ENCODE measurements around the gene CDH4. TPM values are rescaled to one million over a fixed set of nuclear protein-coding genes. Genes with fewer than 3 reads are reported as not detected.

CDH4 gene
- total RNA-seq, 2 donors from 2014 or later, result 0.06 to 0.08 TPM

DNA sequence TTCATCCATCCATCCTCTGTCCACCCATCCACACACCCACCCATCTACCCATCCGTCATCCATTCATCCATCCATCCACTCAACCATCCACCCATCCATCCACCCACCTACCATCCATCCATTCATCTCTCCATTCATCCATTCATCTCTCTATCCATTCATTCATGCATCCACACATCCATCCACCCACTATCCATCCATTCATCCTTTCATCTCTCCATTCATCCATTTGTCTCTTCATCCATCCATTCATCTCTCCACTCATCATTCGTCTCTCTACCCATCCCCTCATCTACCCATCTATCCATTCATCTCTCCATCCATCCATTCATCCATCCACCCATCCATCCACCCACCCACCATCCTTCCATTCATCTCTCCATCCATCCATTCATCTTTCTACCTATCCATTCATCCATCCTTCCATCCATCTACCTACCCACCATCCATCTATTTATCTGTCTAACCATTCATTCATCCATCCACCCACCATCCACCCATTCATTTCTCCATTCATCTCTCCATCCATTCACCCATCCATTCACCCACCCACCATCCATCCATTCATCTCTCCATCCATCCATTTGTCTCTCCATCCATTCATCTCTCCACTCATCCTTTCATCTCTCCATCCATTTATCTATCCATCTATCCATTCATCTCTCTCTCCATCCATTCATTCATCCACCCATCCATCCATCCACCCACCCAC lies 538.2 kb downstream of the CDH4 start:
- ATAC-seq (no peak), DNase-seq (no peak)
- intact Hi-C loops (cut with DNase I), result no loop called here

DNA sequence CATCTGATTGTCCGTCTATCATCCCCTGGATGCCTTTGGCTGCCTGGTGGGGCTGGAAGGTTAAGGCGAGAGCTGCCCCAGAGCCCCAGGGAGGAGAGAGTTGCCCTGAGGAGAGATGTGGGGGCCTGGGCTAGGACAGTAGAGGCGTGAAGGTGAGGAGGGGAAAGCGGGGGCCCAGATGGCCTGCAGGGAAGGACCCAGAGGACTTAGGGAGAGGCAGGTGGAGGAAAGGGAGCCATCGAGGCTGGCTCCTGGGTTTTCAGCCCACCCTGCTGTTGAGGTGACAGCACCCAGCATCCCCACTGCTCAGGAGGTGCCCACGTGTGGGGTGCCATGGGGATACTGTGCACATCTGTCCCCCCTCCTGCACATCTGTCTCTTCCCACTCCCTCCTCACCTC lies 539.9 kb downstream of the CDH4 start:
- DNase-seq (no peak), ATAC-seq (no peak)
- intact Hi-C loops (cut with DNase I), result no loop called here

DNA sequence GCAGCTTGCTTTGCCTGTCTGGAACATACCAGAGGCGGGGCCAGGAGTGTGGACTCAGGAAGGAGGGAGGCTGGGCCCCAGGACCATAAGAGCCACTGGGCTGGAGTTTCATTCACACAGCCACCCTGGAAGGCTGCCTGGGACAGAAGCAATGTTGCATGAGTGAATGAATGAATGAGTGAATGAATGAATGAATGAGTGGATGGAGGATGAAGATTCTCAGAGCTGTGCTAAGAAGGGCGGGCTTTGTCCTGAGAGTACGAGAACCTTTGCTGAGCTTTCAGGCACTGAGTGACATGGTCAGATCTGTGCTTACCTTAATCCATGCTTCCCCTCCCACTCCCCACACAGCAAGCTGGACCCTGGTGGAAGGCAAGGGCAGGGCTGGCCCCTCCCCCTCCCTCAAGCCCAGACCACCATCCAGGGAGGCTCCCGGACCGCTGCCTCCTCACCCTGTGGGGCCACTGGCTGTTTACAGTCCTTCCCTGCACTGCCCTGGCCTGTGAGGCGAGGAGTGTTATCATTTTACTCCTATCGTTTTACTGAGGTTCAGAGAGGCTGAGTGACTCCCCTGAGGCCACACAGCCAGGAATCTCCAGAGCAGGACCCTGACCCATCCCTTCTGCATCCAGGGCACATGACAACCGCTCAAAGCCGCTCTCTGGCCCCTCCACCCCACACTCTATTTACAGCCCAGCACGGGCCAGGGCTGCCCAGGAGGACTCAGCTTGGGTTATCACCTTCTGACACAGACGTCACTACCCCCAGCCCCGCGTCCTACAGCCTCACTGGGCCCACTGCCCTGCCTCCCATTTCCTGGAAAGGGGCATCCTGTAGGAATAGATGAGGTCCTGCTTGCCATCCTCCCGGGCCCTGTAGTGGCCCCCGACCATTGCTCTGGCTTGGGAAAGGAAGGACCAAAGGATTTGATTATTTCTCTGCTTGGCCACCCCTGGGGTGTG lies 543.9 kb downstream of the CDH4 start:
- no peak for DNase-seq
- intact Hi-C loops (cut with DNase I), result no loop called here
- ATAC-seq, result no peak

DNA sequence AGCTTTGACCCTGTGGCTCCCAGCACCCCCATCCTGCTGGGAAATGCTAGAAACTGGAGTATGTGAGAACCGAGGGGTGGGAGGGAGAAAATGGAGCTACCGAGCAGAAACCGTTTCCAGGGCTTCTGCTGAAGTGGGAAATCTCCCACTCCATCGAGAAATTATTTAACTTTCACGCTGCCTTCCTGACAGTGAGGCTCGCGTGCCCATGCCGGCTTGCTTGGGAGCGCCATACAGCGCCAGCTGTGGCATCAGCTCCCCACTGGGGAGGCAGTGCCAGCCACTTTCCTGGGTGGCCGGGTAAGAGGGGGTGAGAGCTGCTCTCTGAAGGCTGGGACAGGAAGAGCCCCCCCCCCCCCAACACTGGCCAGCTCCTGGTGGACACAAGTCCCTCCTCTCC lies 544.7 kb downstream of the CDH4 start:
- ATAC-seq, result no peak
- no peak for DNase-seq
- intact Hi-C loops (cut with DNase I), result no loop called here

DNA sequence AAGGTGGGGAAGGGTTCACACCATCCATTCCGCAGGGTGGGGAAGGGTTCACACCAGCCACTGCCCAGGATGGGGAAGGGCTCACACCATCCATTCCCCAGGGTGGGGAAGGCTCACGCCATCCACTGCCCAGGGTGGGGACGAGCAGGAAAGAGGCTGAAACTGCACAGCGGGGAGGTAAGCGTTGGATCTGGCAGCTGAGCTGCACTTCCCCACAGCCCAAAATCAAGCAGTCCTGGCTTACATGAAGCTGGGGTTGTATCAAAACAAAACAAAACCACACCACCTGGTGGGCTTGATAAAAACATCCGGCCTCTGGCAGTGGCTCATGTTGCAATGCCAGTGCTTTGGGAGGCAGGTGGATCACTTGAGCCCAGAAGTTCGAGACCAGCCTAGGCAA lies 545.1 kb downstream of the CDH4 start:
- no peak for ATAC-seq
- no peak for DNase-seq
- intact Hi-C loops (cut with DNase I), result no loop called here

DNA sequence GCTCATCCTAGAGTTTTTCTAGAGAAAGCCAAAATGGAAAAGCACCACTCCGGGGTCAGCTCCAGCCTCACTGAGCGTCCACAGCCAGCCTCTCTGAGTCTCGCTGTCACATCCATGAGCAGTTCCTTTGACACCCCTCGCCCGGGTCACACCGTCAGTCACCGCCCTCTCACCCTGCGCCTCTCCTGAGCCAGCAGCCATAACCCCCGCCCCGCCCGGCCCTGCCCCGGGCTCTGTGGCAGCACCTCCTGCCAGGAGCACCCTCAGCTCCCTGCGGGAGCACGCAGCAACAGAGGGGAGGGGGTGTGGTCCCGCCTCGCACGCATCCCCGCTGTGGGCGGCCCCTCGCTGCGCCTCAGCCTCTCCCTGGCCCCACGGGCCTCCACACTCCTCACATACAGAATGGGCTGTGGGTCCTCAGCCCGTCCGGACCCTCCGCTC lies 545.9 kb downstream of the CDH4 start:
- intact Hi-C loops (cut with DNase I), result no loop called here
- ATAC-seq, result no peak
- no peak for DNase-seq

DNA sequence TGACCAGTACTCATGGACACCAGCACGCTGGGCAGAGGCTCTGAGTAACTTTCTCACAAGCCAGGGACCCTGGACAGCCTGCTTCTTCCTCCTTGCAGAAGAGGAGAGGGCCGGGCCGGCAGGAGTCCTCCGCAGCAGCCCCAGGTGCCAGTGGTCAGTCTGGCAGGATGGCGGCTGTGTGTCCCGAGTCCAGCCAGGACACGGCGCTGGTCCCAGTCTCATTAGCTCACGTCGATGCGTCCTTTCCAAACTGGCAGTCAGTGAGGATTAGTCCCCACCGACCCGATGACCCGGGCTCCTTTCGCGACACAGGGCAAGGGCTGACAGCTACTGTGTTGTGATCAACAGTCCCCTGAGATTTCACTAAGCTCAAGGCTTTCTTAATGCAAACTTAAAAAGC lies 546.6 kb downstream of the CDH4 start:
- no peak for ATAC-seq
- no peak for DNase-seq
- intact Hi-C loops (cut with DNase I), result no loop called here

DNA sequence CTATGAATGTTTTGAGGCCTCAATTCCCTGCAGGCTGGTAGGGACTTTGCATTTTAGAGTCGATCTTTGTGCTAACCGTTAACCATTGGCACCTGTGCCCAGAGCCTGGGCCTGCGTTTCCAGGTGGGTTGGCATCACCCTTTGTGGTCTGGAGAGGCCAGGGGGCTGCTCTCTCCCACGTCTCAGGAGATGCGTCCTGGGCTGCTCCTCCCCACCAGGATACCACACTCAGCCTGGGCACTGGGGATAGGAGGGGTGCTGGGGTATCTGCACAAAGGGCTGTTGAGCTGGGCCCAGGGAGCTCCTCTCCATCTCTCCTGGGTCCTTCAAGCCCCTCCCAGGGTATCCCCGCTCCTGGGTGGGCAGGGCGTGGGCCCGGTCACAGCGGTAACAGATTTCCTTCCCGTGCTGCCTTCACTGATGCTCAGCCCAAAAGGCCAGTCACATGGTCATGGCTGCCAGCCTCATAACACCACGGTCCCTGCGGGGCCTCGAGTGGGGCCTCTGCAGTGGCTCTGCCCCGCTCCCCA lies 547.4 kb downstream of the CDH4 start:
- no peak for DNase-seq
- ATAC-seq, result no peak
- intact Hi-C loops (cut with DNase I), result no loop called here

DNA sequence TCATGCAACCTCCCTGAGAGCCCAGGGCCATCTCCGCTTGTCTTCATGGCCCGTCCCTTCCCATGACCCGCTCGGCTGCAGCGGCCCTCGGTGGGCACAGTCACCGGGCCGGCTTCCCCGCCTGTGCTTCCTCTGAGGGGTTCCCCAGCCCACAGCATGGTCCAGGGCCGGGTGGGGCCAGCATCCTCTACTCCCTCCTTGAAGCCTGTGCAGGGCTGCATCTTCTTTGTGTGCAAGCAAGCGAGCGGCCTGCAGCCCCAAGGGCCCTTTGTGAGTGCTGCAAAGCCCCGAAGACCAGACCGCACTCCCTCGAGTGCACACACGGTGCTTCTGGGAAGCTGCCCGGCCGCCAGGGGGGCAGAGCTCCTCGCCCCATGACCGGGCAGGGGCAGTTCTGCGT lies 547.9 kb downstream of the CDH4 start:
- ATAC-seq, result no peak
- no peak for DNase-seq
- intact Hi-C loops (cut with DNase I), result no loop called here

DNA sequence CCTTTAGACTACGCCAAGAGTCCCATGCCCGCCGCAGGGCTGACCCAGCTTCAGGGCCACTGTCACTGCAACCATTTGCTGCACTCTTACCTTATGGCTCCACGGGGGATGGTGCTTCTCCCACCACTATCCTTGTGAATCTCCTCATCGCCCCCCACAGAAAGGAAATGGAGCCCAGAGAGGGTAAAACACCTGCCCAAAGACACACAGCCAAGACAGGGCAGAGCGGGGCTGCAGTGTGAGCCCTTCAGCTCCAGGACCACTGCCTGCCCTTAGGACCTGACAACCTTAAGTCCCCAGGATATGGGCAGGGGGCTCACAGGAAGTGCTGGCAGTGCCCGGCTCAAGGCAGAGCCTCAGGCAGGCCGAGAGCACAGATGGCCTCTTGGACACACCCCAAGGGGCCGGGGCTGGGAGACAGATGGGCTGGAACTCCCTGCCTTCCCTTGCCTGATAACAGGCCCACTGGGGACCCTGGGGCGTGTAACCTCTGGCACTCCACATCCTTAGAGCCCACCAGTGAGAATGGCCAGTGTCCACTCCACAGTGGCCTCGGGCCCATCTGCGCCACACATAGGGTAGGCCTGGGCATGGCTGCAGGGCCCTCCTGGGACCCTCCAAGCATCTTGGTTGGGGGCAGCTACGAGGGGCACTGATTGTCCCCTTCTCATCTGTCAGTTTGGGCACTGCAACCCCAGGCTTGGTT lies 548.5 kb downstream of the CDH4 start:
- ATAC-seq (no peak), DNase-seq (no peak)
- intact Hi-C loops (cut with DNase I), result no loop called here

DNA sequence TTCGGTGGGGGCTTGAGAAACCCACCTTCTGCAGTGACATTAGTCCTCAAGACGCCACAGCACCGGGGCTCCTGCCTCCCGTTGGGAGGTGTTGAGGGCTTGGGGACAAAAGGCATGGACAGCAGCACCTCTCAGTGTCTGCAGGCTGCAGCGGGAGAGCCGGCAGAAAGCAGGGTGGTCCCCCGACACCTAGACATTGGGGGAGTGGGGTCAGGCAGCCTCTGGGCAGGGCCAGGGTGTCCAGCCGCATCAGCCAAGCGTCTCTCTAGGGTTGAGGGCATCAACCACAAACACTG lies 549.0 kb downstream of the CDH4 start:
- intact Hi-C loops (cut with DNase I), result no loop called here
- DNase-seq (no peak), ATAC-seq (no peak)

DNA sequence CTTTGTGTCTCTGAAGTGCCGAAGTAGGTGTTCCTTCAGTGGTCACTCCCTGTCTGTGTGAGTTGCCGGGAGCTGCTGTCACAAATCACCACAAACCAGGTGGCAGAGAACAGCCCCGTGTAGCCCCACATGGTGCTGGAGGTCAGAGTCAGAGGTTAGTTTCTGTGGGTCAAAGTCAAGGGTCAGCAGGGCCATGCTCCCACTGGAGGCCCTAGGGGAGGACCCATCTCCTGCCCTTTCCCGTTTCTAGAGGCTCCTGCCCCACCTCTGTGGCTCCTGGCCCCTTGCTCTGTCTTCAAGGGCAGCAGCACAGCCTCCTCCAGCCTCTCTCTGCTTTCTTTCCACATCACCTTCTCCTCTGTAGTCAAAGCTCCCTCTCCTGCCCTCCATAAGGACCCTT lies 549.4 kb downstream of the CDH4 start:
- DNase-seq, result no peak
- intact Hi-C loops (cut with DNase I), result no loop called here
- no peak for ATAC-seq

DNA sequence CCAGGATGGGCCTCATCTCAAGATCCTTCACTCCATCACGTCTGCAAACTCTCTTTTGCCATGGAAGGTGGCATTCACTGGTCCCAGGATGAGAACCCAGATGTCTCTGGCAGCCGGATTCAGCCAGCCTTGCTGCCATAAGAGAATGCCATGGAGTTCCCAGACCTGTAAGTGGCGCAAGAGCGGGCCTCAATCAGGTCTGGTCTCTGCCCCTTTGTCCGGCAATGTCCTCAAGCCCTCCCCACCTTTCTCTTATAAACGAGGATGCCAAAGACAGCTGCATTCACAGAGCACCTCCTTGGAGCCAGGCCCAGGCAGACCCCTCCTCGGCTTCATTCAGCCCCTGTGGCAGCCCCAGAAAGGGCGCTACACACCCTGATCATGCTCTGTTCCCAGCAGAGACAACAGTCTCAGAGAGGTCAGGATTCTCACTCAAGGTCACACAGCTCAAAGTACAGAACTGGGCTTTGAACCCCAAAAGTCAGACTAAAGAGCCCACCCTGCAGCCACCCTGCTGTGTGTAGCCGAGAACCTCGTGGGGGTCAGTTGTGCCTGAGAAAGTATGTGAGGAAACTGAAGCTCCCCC lies 549.9 kb downstream of the CDH4 start:
- no peak for DNase-seq
- intact Hi-C loops (cut with DNase I), result no loop called here

DNA sequence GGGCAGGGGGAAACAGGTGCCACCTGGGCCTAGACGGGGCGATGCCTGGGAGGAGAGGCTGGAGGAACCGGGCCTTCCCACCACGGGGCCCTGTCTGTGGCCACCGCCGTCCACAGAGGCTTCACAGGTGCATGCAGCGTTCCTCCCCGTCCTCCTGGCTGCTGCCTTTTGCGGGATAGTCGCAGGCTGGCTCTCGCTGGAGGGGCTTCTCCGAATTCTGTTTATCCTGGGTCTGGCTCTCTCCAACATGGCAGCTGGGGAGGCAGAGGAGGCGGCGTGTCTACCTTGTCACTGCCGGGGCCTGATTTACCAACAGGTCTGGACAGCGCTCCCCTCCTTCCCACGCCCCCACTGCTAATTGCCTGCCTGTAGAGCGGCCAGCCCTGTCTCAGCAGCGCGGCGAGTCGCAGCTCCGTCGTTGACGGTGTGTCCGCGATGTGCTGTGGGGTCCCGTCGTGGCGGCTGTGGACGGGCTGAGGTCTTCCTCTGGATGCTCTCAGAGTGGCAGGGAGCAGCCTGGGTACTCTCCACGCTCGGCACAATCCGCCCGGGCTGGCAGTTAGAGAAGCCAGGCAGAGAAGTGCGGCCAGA lies 550.8 kb downstream of the CDH4 start:
- ATAC-seq, result no peak
- no peak for DNase-seq
- intact Hi-C loops (cut with DNase I), result no loop called here

More for the DNA sequence above, 549.9 kb downstream of the CDH4 start:
- ATAC-seq, result no peak

DNA sequence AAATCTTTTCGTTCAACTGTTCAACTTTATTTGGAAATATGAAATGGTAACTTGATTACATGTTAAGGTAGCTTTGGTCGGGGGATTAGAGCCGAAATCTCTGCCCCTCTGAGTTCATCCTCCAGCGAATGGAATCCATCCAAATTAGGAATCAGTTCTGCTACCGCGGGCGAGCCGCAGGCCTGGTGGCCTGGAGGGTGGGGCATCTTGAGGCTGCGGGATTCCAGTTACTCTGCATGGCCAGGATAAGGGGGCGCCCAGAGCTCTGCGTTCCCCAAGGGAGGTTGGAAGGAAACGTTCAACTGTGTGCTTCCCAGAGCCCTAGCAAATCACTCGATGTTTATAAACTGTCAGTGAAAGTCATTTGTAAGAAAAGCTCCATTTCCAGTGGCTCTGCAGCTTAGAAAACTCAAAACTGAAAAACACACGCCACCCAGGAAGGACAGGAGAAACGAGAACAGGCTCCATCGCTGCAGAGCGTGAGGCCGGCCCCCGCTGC lies 551.4 kb downstream of the CDH4 start:
- ATAC-seq (no peak), DNase-seq (no peak)
- intact Hi-C loops (cut with DNase I), result no loop called here

DNA sequence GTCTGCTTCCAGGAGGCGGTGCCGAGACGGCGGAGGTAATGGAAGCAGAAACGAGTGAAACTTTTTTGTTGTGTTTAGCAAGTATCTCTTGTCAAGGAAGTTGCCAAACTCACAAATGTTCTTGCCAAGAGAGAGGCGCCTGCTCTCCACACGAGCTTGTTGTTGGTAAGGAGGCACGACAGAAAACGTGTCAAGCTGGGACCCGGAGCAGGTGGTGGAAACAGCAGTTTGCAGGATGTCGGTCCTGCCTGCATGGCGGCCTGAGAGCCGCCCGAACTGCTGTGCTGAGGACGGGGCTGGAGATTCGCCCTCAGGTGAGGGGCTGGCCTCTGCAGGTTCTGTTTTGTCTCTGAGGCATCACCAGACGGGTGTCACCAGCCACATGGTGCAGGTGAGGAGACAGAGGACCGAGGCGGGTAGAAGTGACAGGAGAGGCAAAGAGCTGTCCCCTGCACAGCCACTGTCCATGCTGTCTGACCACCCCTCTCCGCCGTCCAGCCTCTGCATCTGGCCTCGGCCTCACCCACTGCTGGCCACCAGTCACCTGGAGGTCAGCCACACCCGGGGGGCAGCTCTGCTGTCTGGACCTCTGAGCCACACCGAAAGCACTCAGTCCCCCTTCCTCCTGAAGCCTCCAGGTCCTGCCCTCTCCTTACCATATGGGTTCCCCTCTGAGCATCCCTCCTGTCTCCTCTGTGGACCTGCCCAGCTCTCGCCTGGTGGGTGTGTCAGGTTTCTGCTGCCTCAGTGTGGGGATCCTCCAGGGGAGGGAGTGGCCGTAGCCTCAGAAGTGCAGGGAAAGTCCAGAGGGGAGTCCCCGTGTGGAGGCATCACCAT lies 552.1 kb downstream of the CDH4 start:
- intact Hi-C loops (cut with DNase I), result no loop called here
- ATAC-seq, result no peak
- no peak for DNase-seq

DNA sequence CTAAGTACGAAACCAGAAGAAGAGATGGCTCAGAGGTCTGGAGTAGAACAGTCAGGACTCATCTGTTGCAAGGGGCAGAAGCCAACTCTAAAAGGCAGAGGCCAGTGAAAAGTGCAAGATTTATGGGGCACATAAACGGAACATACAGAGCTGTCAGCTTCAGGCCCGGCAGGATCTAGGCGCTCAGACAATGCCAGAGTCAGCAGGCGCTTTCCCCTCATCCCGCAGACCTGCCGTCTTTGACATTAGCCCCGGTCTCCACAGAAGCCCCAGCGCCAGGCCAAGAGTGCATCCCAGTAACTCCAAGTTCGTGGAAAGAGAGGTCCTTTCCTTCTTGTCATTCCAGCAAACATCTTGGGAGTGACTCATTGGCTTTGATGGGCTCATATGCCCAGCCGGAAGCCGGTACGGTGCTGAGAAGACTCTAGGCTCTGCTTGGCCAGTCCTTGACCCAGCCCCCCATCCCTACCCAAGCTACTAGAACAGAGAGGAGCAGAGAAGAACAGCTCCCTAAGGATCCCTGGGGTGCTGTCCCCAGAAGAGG lies 552.8 kb downstream of the CDH4 start:
- DNase-seq (no peak), ATAC-seq (no peak)
- intact Hi-C loops (cut with DNase I), result no loop called here

DNA sequence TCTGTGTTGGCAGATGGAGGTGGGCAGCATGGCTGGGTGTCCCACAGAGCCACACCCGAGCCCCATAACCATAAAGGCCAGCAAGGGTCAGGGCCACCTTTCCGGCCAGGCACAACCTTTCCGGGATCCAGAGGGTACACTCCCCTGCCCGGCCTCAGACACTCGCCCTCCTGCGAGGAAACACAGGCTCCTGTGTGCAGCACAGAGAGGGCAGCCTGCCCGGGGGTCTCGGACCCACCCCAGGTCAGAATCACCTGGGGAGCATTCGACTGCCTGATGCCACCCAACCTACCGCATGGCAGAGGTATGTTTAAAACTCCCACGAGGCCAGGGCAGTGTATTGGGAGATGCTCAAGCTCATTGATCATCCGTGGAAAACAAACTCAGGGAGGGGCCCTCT lies 553.3 kb downstream of the CDH4 start:
- intact Hi-C loops (cut with DNase I), result no loop called here
- ATAC-seq (no peak), DNase-seq (no peak)
